ENCODE results near the gene CA5A.
A peak's percentile ranks its signal among the peaks of the same experiment; 100 is the strongest.
"Not testable (repeated sequence)": the region's sequence is repeated elsewhere in the genome, so short reads cannot be mapped to it uniquely, and the experiment has no call there.

The CA5A gene

GRCh38 chr16:87889762-87890161 lies 46.6 kb downstream of the CA5A start:
- H3K27me3 ChIP-seq (replicated peaks in 2 of 5; ENCODE audit: control insufficient read depth in 4 of 5, insufficient read depth in 5 of 5, low read length in 4 of 5); H3K27ac ChIP-seq (ENCODE audit: insufficient read depth in 1 of 2, low read depth in 1 of 2, low read length in 2 of 2, poor library complexity in 1 of 2, severe bottlenecking in 2 of 2); CTCF ChIA-PET; H3K9me3 ChIP-seq (ENCODE audit: control extremely low read depth in 1 of 5, control insufficient read depth in 4 of 5, insufficient read depth in 2 of 5, low read depth in 1 of 5, low read length in 4 of 5); POLR2A ChIA-PET; H3K36me3 ChIP-seq (ENCODE audit: control insufficient read depth in 4 of 4, insufficient read depth in 4 of 4, low read length in 3 of 4); H3K4me3 ChIP-seq (ENCODE audit: control insufficient read depth in 1 of 7, extremely low read depth in 1 of 7, insufficient read depth in 4 of 7, low read depth in 2 of 7, low read length in 6 of 7): not testable (repeated sequence)
- DNase-seq: peak in 2 of 3 donors; percentile 49 to 54
- peaks cover 0 to 13% (median 8%) of the 10 kb centered on the region in 4 experiments for H3K4me1 ChIP-seq (ENCODE audit: control extremely low read depth in 1 of 4, control insufficient read depth in 4 of 4, insufficient read depth in 4 of 4, low read length in 3 of 4)
- 97% methylated on average over 6 of the region's 10 CpGs for WGBS (ENCODE audit: insufficient coverage)

GRCh38 chr16:87888346-87888745 lies 48.0 kb downstream of the CA5A start:
- H3K4me1 ChIP-seq (ENCODE audit: control extremely low read depth in 1 of 4, control insufficient read depth in 4 of 4, insufficient read depth in 4 of 4, low read length in 3 of 4); H3K27ac ChIP-seq (ENCODE audit: insufficient read depth in 1 of 2, low read depth in 1 of 2, low read length in 2 of 2, poor library complexity in 1 of 2, severe bottlenecking in 2 of 2); DNase-seq; H3K9me3 ChIP-seq (ENCODE audit: control extremely low read depth in 1 of 5, control insufficient read depth in 4 of 5, insufficient read depth in 2 of 5, low read depth in 1 of 5, low read length in 4 of 5); H3K27me3 ChIP-seq (replicated peaks in 2 of 5; ENCODE audit: control insufficient read depth in 4 of 5, insufficient read depth in 5 of 5, low read length in 4 of 5); POLR2A ChIA-PET; H3K4me3 ChIP-seq (ENCODE audit: control insufficient read depth in 1 of 7, extremely low read depth in 1 of 7, insufficient read depth in 4 of 7, low read depth in 2 of 7, low read length in 6 of 7); H3K36me3 ChIP-seq (ENCODE audit: control insufficient read depth in 4 of 4, insufficient read depth in 4 of 4, low read length in 3 of 4): not testable (repeated sequence)
- 97% methylated on average over 6 of the region's 7 CpGs for WGBS (ENCODE audit: insufficient coverage)
- CTCF ChIA-PET: interaction anchor here (1.4 kb wide), 1 partner anchor 14 kb away, joined by 3 read pairs; no protein-coding TSS in a partner anchor

- CTCF ChIA-PET: interaction anchor here (1.6 kb wide), 1 partner anchor 21 kb away, joined by 5 read pairs; no protein-coding TSS in a partner anchor
- H3K36me3 ChIP-seq (ENCODE audit: control insufficient read depth in 4 of 4, insufficient read depth in 4 of 4, low read length in 3 of 4); H3K9me3 ChIP-seq (ENCODE audit: control extremely low read depth in 1 of 5, control insufficient read depth in 4 of 5, insufficient read depth in 2 of 5, low read depth in 1 of 5, low read length in 4 of 5); H3K4me3 ChIP-seq (ENCODE audit: control insufficient read depth in 1 of 7, extremely low read depth in 1 of 7, insufficient read depth in 4 of 7, low read depth in 2 of 7, low read length in 6 of 7); DNase-seq; H3K27ac ChIP-seq (ENCODE audit: insufficient read depth in 1 of 2, low read depth in 1 of 2, low read length in 2 of 2, poor library complexity in 1 of 2, severe bottlenecking in 2 of 2); H3K27me3 ChIP-seq (replicated peaks in 2 of 5; ENCODE audit: control insufficient read depth in 4 of 5, insufficient read depth in 5 of 5, low read length in 4 of 5); POLR2A ChIA-PET; H3K4me1 ChIP-seq (ENCODE audit: control extremely low read depth in 1 of 4, control insufficient read depth in 4 of 4, insufficient read depth in 4 of 4, low read length in 3 of 4): not testable (repeated sequence)
- WGBS (ENCODE audit: insufficient coverage): 87% methylated on average over 7 of the region's 8 CpGs
Observed at GRCh38 chr16:87887931-87888330, 48.4 kb downstream of the CA5A start.

GRCh38 chr16:87885371-87885967 lies 50.9 kb downstream of the CA5A start:
- POLR2A ChIA-PET; DNase-seq; H3K9me3 ChIP-seq (ENCODE audit: control extremely low read depth in 1 of 5, control insufficient read depth in 4 of 5, insufficient read depth in 2 of 5, low read depth in 1 of 5, low read length in 4 of 5); H3K4me3 ChIP-seq (ENCODE audit: control insufficient read depth in 1 of 7, extremely low read depth in 1 of 7, insufficient read depth in 4 of 7, low read depth in 2 of 7, low read length in 6 of 7); H3K36me3 ChIP-seq (ENCODE audit: control insufficient read depth in 4 of 4, insufficient read depth in 4 of 4, low read length in 3 of 4); H3K4me1 ChIP-seq (ENCODE audit: control extremely low read depth in 1 of 4, control insufficient read depth in 4 of 4, insufficient read depth in 4 of 4, low read length in 3 of 4); H3K27ac ChIP-seq (ENCODE audit: insufficient read depth in 1 of 2, low read depth in 1 of 2, low read length in 2 of 2, poor library complexity in 1 of 2, severe bottlenecking in 2 of 2): not testable (repeated sequence)
- peaks cover 0 to 14% (median 3%) of the 10 kb centered on the region in 5 experiments for H3K27me3 ChIP-seq (replicated peaks in 2 of 5; ENCODE audit: control insufficient read depth in 4 of 5, insufficient read depth in 5 of 5, low read length in 4 of 5)
- CTCF ChIA-PET: interaction anchor here (1.5 to 1.6 kb wide), 3 partner anchors 10 to 20 kb away, joined by 3 to 4 read pairs (median 4); no protein-coding TSS in a partner anchor
- WGBS (ENCODE audit: insufficient coverage): 76% methylated on average over 5 of the region's 8 CpGs

- no peak overlapping the region for H3K27ac ChIP-seq (ENCODE audit: insufficient read depth in 1 of 2, low read depth in 1 of 2, low read length in 2 of 2, poor library complexity in 1 of 2, severe bottlenecking in 2 of 2)
- CTCF ChIA-PET: interaction anchor here (0.8 kb wide), 1 partner anchor 74 kb away, joined by 3 read pairs; no protein-coding TSS in a partner anchor
- POLR2A ChIA-PET: no interaction called here
- H3K9me3 ChIP-seq (ENCODE audit: control extremely low read depth in 1 of 5, control insufficient read depth in 4 of 5, insufficient read depth in 2 of 5, low read depth in 1 of 5, low read length in 4 of 5): peaks cover 0 to 2% (median 0%) of the 10 kb centered on the region in 5 experiments
- DNase-seq: no peak
- H3K36me3 ChIP-seq (ENCODE audit: control insufficient read depth in 4 of 4, insufficient read depth in 4 of 4, low read length in 3 of 4): no peaks in the 10 kb centered on the region
- H3K27me3 ChIP-seq (replicated peaks in 2 of 5; ENCODE audit: control insufficient read depth in 4 of 5, insufficient read depth in 5 of 5, low read length in 4 of 5): peaks cover 0 to 20% (median 3%) of the 10 kb centered on the region in 5 experiments
- H3K4me1 ChIP-seq (ENCODE audit: control extremely low read depth in 1 of 4, control insufficient read depth in 4 of 4, insufficient read depth in 4 of 4, low read length in 3 of 4): peaks cover 0 to 8% (median 0%) of the 10 kb centered on the region in 4 experiments
- 96% methylated on average over 24 of the region's 29 CpGs for WGBS (ENCODE audit: insufficient coverage)
- H3K4me3 ChIP-seq (ENCODE audit: control insufficient read depth in 1 of 7, extremely low read depth in 1 of 7, insufficient read depth in 4 of 7, low read depth in 2 of 7, low read length in 6 of 7): no peak overlapping the region
Observed at GRCh38 chr16:87882436-87883019, 53.8 kb downstream of the CA5A start.

GRCh38 chr16:87881324-87882200 lies 54.8 kb downstream of the CA5A start:
- WGBS (ENCODE audit: insufficient coverage): 47% methylated on average over 11 of the region's 24 CpGs
- H3K36me3 ChIP-seq (ENCODE audit: control insufficient read depth in 4 of 4, insufficient read depth in 4 of 4, low read length in 3 of 4): no peaks in the 10 kb centered on the region
- peaks cover 0 to 2% (median 0%) of the 10 kb centered on the region in 5 experiments for H3K9me3 ChIP-seq (ENCODE audit: control extremely low read depth in 1 of 5, control insufficient read depth in 4 of 5, insufficient read depth in 2 of 5, low read depth in 1 of 5, low read length in 4 of 5)
- DNase-seq: no peak
- peaks cover 0 to 20% (median 3%) of the 10 kb centered on the region in 5 experiments for H3K27me3 ChIP-seq (replicated peaks in 2 of 5; ENCODE audit: control insufficient read depth in 4 of 5, insufficient read depth in 5 of 5, low read length in 4 of 5)
- H3K4me3 ChIP-seq (ENCODE audit: control insufficient read depth in 1 of 7, extremely low read depth in 1 of 7, insufficient read depth in 4 of 7, low read depth in 2 of 7, low read length in 6 of 7): no peak overlapping the region
- peaks cover 0 to 8% (median 0%) of the 10 kb centered on the region in 4 experiments for H3K4me1 ChIP-seq (ENCODE audit: control extremely low read depth in 1 of 4, control insufficient read depth in 4 of 4, insufficient read depth in 4 of 4, low read length in 3 of 4)
- H3K27ac ChIP-seq (ENCODE audit: insufficient read depth in 1 of 2, low read depth in 1 of 2, low read length in 2 of 2, poor library complexity in 1 of 2, severe bottlenecking in 2 of 2): no peak overlapping the region
- ChIA-PET POLR2A (interaction anchor here (0.8 kb wide), 1 partner anchor 102 kb away, joined by 8 read pairs; no protein-coding TSS in a partner anchor), CTCF (interaction anchor here (1.4 kb wide), 1 partner anchor 10 kb away, joined by 3 read pairs; no protein-coding TSS in a partner anchor)
